GM18909 (cell line): ENCODE data around the gene SLC16A6.
"Not testable (repeated sequence)": the region's sequence is repeated elsewhere in the genome, so short reads cannot be mapped to it uniquely, and the experiment has no call there.

ENCODE experiments used
- ATAC-seq: cut with Tn5 transposase; IDR thresholded peaks from one replicate; pipeline ENCODE4 v1.9.1; 2021; ENCODE audit warnings: mild to moderate bottlenecking; ENCODE audit not compliant: unreplicated experiment, poor library complexity

SLC16A6 gene

GRCh38 chr17:68255151-68255550 is 35.8 kb downstream of the SLC16A6 start:
- ATAC-seq, result no peak

- ATAC-seq, result not testable (repeated sequence)
Observed at GRCh38 chr17:68253426-68253825, 37.5 kb downstream of the SLC16A6 start.

DNA sequence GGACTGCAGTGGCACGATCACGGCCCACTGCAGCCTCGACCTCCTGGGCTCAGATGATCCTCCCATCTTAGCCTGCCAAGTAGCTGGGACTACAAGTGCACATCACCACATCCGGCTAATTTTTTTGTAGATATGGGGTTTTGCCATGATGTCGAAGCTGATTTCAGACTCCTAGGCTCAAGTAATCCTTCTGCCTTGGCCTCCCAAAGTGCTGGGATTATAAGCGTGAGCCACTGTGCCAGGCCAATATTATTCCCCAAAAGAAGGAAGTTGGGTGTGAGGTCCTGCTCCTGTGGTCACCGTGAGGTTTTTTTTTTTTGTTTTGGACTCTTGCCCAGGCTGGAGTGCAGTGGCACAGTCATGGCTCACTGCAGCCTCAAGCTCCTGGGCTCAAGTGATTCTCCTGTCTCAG is 41.6 kb downstream of the SLC16A6 start:
- no peak for ATAC-seq

- ATAC-seq, result no peak
Observed at GRCh38 chr17:68248891-68249290, 42.0 kb downstream of the SLC16A6 start.

GRCh38 chr17:68248199-68248825 is 42.6 kb downstream of the SLC16A6 start:
- peak; percentile 19 for ATAC-seq

DNA sequence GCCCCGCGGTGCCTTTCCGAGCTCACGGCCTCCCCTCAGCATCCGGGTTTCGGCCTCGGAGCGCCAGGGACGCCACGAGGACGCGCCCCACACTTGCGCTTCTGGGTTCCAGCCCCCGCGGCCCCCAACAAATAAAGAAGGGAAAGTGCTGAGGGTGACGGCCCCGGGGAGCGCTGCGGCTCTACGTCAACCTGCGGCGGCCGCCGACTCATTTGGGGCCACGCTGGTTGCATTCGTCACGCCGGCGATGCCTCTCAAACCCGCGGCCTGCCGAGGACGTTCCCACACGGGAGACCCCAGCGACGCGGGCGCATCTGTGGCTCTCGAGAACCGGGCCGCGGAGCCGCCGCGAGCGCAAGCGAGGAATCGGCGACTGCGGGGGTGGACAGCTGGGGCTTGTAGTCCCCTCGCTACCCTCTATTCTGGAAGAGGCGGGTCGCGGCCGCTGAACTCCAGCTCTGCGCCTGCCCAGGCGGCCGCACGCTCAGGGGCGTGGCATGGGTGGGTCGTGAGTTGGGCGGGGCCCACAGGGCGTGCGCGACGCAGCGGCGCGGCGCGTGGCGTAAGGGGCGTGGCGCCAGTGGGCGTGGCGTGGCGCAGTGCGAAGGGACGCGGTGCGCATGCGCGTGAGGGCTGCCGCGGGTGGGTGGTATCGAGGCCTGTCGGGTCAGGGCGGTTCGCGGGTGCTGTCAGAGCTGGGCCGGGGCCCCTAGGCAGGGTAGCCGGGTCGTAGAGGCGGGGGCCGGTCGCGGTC is 43.3 kb downstream of the SLC16A6 start, which contains the start of gene AMZ2:
TSS of gene AMZ2 (plus strand) at position 599 of the 754 bp plus-strand sequence. CDS start 2,145 bp downstream, outside the sequence.
- peak; percentile 93 for ATAC-seq

- ATAC-seq, result no peak
Observed at GRCh38 chr17:68246271-68247028, 44.5 kb downstream of the SLC16A6 start.

- no peak for ATAC-seq
Observed at GRCh38 chr17:68239632-68240366, 51.1 kb downstream of the SLC16A6 start.

- no peak for ATAC-seq
Observed at GRCh38 chr17:68238871-68239253, 52.1 kb downstream of the SLC16A6 start.

DNA sequence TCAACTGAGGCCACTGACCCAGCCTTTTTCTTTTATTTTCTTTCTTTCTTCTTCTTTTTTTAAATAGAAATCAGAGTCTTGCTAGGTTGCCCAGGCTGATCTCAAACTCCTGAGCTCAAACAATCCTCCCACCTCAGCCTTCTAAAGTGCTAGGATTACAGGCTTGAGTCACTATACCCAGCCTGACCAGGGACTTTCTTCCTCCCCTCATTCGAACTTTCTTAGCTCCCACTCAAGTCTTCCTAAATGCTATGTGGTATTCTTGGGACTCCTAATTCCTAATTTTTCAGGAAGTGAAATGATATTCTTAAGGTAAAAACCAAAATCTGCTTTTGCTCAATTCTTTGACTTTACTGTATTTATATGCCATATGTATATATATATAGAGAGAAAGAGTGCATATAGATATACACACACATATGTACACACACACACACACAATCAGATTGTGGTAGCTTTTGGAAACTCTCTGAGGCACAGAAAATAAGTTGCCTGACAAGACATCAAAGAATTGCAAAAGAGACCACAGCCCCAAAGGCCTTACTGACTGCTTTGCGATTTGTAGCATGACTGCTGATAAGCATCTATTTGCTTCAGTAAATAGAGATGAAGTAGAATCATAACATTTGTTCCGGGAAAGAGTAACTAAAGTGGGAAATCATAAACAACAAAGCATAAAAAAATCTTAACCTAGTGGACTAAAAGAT is 52.6 kb downstream of the SLC16A6 start:
- ATAC-seq, result peak; percentile 7

DNA sequence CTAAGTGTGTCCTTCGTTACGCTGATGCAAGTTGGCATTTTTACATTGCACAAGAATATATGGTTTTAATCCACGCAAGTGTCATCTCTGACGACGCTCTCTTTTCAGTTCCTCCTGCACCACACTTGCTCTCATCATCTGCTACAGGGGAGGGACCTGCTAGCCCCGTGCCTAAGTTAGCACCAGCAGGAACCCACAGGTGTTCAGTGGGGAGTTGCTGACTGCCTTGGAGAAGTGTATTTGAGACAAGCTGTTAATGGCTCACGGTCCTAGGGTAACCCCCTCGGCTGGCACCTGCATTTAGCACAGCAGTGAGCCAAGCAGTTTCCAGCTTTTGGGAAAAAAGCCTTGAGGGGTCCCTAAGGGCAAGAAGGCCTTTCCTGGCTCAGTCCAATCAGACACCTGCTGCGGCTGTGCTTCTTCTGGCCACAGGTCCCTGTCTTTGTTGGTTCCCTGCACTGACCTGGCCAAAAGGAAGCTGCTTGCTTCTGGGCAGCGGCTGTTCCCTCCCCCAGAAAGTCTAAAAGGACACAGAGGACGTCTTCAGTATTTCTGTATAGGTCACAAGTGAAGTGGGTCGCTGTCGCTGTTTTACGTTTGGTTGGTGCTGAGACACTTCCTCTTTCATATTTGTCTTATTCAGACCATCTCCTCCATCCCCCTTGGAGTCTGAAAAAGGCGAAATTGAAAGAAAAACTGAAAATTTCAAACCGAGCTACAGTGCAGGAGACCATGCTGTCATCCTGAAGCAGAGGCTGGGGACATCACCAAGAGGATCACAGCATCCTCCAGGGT is 53.4 kb downstream of the SLC16A6 start:
- peak; percentile 76 for ATAC-seq

DNA sequence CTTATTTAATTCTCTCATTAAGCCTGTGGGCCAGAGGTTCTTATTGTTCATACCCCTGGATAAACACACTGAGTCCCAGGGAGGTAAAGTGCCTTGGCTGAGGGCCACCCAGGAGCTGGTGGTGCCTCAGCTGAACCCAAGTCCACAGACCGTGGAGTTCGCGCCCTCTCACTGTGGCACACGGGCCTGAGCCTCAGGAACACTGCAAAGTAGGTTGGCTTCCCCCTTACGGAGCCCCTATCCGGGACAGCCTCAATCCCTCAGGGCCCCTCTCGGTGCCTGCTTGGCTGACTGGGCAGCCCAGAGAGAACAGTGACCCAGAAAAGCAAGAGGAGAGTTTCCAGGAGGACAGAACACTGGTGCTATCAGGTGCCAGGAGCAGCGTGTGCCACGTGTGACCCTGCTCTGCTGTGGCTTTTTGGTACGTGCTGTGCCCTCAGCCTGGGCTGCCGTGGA is 55.6 kb downstream of the SLC16A6 start:
- not testable (repeated sequence) for ATAC-seq

DNA sequence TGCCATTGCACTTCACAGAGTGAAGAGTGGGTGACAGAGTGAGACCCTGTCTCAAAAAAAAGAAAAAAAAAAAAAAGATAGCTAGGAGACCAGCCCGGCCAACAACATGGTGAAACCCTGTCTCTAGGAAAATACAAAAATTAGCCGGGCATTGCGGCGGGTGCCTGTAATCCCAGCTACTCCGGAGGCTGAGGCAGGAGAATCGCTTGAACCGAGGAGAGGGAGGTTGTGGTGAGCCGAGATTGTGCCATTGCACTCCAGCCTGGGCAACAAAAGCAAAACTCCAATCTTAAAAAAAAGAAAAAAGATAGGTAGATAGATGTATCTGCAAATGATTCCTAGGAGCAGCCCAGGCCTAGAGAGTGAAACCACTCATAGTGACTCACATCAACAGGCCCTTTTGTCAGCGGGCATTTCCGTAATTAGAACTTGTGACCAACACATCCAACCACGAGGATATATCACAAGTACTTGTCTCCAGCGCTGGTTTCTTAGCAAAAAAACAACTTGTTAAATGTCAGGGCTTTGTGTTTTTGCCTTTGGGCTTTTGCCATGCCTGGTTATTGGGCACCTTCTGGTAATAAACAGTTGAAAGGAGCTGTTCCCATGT is 56.1 kb downstream of the SLC16A6 start:
- peak; percentile 42 for ATAC-seq

- ATAC-seq, result not testable (repeated sequence)
Observed at GRCh38 chr17:68232741-68233140, 58.2 kb downstream of the SLC16A6 start.

DNA sequence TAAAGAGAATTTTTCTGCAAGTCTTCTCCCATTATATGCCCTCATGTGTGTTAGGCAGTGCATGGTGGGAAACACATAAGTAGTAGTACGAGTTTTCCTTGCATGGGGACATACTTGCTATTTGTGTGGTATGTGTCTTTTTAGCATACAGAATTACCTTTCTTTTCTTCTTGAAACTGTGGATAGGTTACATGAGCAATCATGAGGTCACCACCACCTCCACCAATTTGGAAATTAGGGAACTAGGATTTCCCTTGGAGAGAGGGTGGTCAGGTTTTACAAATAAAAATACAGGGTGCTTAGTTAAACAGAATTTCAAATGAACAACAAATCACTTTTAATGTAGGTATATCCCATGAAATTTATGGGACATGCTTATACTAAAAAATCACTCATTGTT is 59.4 kb downstream of the SLC16A6 start:
- ATAC-seq, result no peak

- ATAC-seq, result not testable (repeated sequence)
Observed at GRCh38 chr17:68231131-68231530, 59.8 kb downstream of the SLC16A6 start.

GRCh38 chr17:68229619-68230018 is 61.3 kb downstream of the SLC16A6 start:
- ATAC-seq, result no peak

DNA sequence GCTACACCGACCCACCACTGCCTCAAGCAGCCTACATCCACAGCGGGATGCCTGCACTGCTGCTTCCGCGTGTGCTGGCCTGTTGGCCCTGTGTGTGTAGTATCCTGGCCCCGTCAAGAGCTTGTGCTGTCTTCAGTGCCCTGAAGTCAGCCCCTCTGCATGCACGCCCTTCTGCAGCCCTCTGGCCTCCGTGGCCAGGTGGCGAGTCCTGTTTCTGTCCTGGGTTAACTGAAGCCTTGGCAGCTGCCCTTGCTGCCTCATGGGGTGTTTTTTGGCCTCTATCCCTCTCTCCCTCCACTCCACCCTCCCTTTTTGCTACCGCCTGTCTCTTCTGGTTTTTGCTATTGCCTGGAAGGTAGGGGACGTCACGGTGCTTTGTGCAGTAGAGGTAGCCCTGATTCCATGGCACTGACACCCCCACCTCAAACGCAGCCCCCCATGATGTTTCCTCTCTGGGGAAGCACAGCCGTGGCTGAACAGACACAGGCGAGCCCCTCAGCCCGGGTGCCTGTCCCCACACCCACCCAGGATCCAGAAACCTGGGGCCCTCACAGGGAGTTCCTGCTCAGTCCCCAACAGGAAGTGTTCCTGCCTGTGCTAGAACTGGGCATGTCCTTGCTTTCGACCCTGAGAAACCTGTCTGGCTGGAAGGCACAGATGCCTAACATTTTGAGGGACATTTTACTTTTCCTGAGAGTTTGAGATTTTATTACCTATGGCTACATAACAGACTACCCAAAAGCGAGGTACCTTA is 61.9 kb downstream of the SLC16A6 start:
- ATAC-seq, result no peak
